AG04450 (cell line): ENCODE data around the gene NANOG. TPM values are rescaled to one million over a fixed set of nuclear protein-coding genes. Genes with fewer than 3 reads are reported as not detected.
"Not testable (repeated sequence)": the region's sequence is repeated elsewhere in the genome, so short reads cannot be mapped to it uniquely, and the experiment has no call there.

ENCODE experiments used
- CTCF ChIA-PET: fragments of 300-600, 350-600 bp; formaldehyde crosslinking; extraction: SDS; loops from one replicate; lab custom pipeline; 2022; ENCODE audit warnings: antibody characterized with exemption, inconsistent platforms; lab: Charles Lee
- POLR2A ChIA-PET: fragments of 350-600 bp; formaldehyde crosslinking; extraction: SDS; loops from one replicate; lab custom pipeline; 2021; ENCODE audit warnings: antibody characterized with exemption, inconsistent platforms; lab: Yijun Ruan, JAX
- DNase-seq: peaks from one replicate; pipeline ENCODE4 v3.0.0-alpha.2; 2011; ENCODE audit warnings: low read depth, low spot score
- H3K27ac ChIP-seq: one replicate; pipeline ENCODE4 v1.5.1; 2012; ENCODE audit warnings: low read depth, low read length, control low read depth
- H3K27me3 ChIP-seq: one replicate; pipeline ENCODE4 v1.6.0; 2012; ENCODE audit warnings: low read length; ENCODE audit not compliant: control insufficient read depth, insufficient read depth
- H3K4me3 ChIP-seq: 2 replicates; pipeline ENCODE4 v1.5.1; 2011; ENCODE audit warnings: mild to moderate bottlenecking, low read depth, low read length, control low read depth
- H3K9me3 ChIP-seq: 2 replicates; pipeline ENCODE4 v1.5.1; 2012; ENCODE audit warnings: low read length; ENCODE audit not compliant: control insufficient read depth, insufficient read depth
- CTCF ChIP-seq: IDR thresholded peaks from 2 replicates; pipeline ENCODE4 v1.5.1; 2011; ENCODE audit warnings: low read depth, low read length, control low read depth, inconsistent platforms
- polyA plus RNA-seq: library from polyadenylated mRNA; depleted of rRNA; stranded (reverse); fragments of >200 nt; gene quantifications from 2 replicates; pipeline ENCODE4 v1.2.3, GENCODE V29; 2011

The NANOG gene
- polyA plus RNA-seq, 1 experiment = not detected

DNA sequence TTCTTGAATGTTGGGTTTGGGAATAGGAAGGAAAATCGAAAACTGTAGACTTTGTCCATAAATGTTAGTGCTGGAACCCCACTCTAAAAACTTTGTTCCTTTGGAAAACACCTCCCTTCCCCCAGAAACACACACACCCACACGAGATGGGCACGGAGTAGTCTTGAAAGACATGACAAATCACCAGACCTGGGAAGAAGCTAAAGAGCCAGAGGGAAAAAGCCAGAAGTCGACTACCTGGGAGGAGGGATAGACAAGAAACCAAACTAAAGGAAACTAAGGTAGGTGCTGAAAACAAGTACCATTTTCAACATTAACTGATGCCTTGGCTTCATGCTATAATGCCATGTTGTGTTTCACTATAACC is 925 bp upstream of the NANOG start:
- no peak for DNase-seq
- Histone ChIP-seq H3K27ac (no peak overlapping the region), H3K4me3 (no peak overlapping the region), H3K27me3 (peaks cover 7% of the 10 kb centered on the region), H3K9me3 (no peaks in the 10 kb centered on the region)
- TF ChIP-seq CTCF = no peak
- ChIA-PET POLR2A (no interaction called here), CTCF (interaction anchor here (0.7 to 1.4 kb wide), 3 partner anchors 10 to 18 kb away, joined by 3 to 7 read pairs (median 3); no protein-coding TSS in a partner anchor)

GRCh38 chr12:7793211-7793610 is 4.0 kb downstream of the NANOG start:
- no peak for TF ChIP-seq CTCF
- no peak overlapping the region for H3K27ac ChIP-seq
- peaks cover 5% of the 10 kb centered on the region for H3K27me3 ChIP-seq
- ChIA-PET CTCF (interaction anchor here (0.6 kb wide), 1 partner anchor 9 kb away, joined by 3 read pairs; no protein-coding TSS in a partner anchor), POLR2A (no interaction called here)
- no peak overlapping the region for H3K4me3 ChIP-seq
- H3K9me3 ChIP-seq = no peaks in the 10 kb centered on the region
- DNase-seq = no peak

DNA sequence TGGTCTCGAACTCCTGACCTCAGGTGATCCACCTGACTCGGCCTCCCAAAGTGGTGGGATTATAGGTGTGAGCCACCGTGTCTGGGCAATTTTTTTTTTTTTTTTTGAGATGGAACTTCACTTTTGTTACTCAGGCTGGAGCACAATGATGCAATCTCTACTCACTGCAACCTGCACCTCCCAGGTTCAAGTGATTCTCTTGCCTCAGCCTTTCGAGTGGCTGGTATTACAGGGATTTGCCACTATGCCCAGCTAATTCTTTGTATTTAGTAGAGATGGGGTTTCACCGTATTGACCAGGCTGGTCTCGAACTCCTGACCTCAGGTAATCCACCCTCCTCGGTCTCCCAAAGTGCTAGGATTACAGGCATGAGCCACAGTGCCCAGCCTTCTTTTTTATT is 8.1 kb downstream of the NANOG start:
- H3K27ac ChIP-seq, POLR2A ChIA-PET, H3K9me3 ChIP-seq, H3K27me3 ChIP-seq, DNase-seq, H3K4me3 ChIP-seq: not testable (repeated sequence)
- CTCF ChIA-PET = interaction anchor here (0.9 to 2.4 kb wide), 2 partner anchors 9 to 11 kb away, joined by 3 to 8 read pairs; no protein-coding TSS in a partner anchor

- H3K27ac ChIP-seq = no peak overlapping the region
- no peaks in the 10 kb centered on the region for H3K27me3 ChIP-seq
- H3K4me3 ChIP-seq = no peak overlapping the region
- no peak for DNase-seq
- CTCF ChIA-PET = interaction anchor here (2.4 kb wide), 1 partner anchor 10 kb away, joined by 8 read pairs; no protein-coding TSS in a partner anchor
- no peak for TF ChIP-seq CTCF
- no peaks in the 10 kb centered on the region for H3K9me3 ChIP-seq
- POLR2A ChIA-PET = no interaction called here
Observed at GRCh38 chr12:7797698-7798398, 8.6 kb downstream of the NANOG start.

DNA sequence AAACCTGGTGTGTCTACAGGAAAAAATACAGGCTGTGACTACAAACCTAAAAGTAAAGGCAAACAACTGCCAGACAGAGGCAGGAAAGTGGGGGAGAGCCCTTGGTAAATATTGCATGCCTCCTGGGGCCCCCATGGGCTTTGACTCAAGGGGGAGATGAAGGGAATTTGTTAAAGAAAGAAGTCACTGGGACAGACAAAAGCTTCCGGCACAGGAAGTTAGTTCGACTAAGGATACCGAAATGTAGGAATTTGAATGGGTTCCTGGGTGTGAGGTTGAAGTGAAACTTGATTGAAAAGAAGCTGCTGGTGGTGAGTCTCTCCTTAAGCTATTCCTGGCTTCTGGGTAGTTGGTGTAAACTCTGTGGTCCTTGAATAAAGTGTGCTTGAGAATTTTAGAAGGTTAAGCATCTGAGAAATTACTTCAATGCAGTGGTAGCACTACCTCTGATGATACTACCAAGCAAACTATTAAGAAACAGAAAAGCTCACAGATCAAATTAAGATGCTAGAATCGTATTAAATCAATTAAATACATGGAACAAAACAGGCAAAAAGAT is 9.6 kb downstream of the NANOG start:
- H3K27ac ChIP-seq, DNase-seq, H3K9me3 ChIP-seq, H3K27me3 ChIP-seq, POLR2A ChIA-PET, H3K4me3 ChIP-seq: not testable (repeated sequence)
- CTCF ChIA-PET = interaction anchor here (0.6 to 2.4 kb wide), 3 partner anchors 9 to 106 kb away, joined by 3 to 8 read pairs (median 3); no protein-coding TSS in a partner anchor

DNA sequence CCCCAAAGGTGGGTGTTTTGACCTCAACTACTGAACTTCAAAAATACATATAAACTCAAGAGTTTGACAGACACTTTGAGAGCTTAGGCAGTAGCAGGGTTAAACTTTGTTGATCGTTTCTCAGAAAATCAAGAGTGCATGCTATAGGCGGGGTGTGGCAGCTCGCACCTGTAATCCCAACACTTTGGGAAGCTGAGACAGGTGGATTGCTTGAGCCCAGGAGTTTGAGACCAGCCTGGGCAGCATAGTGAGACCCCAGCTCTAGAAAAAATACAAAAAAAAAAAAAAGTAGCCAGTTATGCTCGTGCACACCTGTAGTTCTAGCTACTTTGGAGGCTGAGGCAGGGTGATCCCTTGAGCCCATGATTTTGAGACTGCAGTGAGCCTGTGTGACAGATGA is 12.3 kb downstream of the NANOG start:
- no peaks in the 10 kb centered on the region for H3K27me3 ChIP-seq
- ChIA-PET CTCF (interaction anchor here (0.6 to 1.1 kb wide), 3 partner anchors 21 to 581 kb away, joined by 3 to 4 read pairs (median 3); no protein-coding TSS in a partner anchor), POLR2A (no interaction called here)
- no peak for DNase-seq
- TF ChIP-seq CTCF = no peak
- H3K9me3 ChIP-seq = no peaks in the 10 kb centered on the region
- H3K4me3 ChIP-seq = no peak overlapping the region
- no peak overlapping the region for H3K27ac ChIP-seq

DNA sequence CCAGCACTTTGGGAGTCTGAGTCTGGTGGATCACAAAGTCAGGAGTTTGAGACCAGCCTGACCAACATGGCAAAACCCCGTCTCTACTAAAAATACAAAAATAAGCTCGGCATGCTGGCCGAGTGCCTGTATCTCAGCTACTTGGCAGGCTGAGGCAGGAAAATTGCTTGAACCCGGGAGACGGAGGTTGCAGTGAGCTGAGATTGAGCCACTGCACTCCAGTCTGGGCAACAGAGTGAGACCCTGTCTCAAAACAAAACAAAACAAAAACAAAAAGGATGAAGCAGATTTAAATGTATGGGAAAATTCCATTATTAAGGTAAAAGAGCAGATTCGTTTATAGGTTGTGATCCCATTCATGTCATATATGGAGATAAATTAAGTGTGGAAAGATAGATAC is 17.1 kb downstream of the NANOG start:
- H3K4me3 ChIP-seq, H3K27me3 ChIP-seq, H3K9me3 ChIP-seq, POLR2A ChIA-PET, H3K27ac ChIP-seq, DNase-seq: not testable (repeated sequence)
- CTCF ChIA-PET = interaction anchor here (0.5 to 3.6 kb wide), 19 partner anchors 9 to 631 kb away, joined by 3 to 20 read pairs (median 4); no protein-coding TSS in a partner anchor
